ENCODE results near the gene CNTNAP5. TPM values are rescaled to one million over a fixed set of nuclear protein-coding genes. Genes with fewer than 3 reads are reported as not detected.

The CNTNAP5 gene
- total and polyA plus RNA-seq, 5 donors, result not detected

GRCh38 chr2:124063596-124063995, 38.5 kb downstream of the CNTNAP5 start:
- DNase-seq (no peak), ATAC-seq (no peak)
- intact Hi-C loops (cut with DNase I), result no loop called here
- Histone ChIP-seq H3K27me3 (ENCODE audit: control insufficient read depth, insufficient read depth) (no peaks in the 10 kb centered on the region), H3K27ac (ENCODE audit: low read length) (no peak overlapping the region), H3K4me3 (ENCODE audit: low read length) (no peak overlapping the region), H3K9me3 (ENCODE audit: control insufficient read depth, low read length) (peaks cover 2% of the 10 kb centered on the region), H3K4me1 (ENCODE audit: control insufficient read depth, insufficient read depth, low read length) (no peaks in the 10 kb centered on the region)
- 82% methylated on average over 2 of the region's 2 CpGs for WGBS

- ATAC-seq (no peak), DNase-seq (no peak)
- no peak overlapping the region for H3K27ac ChIP-seq (ENCODE audit: low read length)
- H3K4me3 ChIP-seq (ENCODE audit: low read length), result no peak overlapping the region
- 45% methylated on average over 4 of the region's 4 CpGs for WGBS
- no peaks in the 10 kb centered on the region for H3K4me1 ChIP-seq (ENCODE audit: control insufficient read depth, insufficient read depth, low read length)
- intact Hi-C loops (cut with DNase I), result no loop called here
- peaks cover 2% of the 10 kb centered on the region for H3K9me3 ChIP-seq (ENCODE audit: control insufficient read depth, low read length)
- H3K27me3 ChIP-seq (ENCODE audit: control insufficient read depth, insufficient read depth), result no peaks in the 10 kb centered on the region
These were observed 40.5 kb downstream of the CNTNAP5 start for GRCh38 chr2:124065636-124066035.

- DNase-seq, result no peak
- Histone ChIP-seq H3K9me3 (ENCODE audit: control insufficient read depth, low read length) (peaks cover 2% of the 10 kb centered on the region), H3K27me3 (ENCODE audit: control insufficient read depth, insufficient read depth) (no peaks in the 10 kb centered on the region), H3K27ac (ENCODE audit: low read length) (no peak overlapping the region), H3K4me3 (ENCODE audit: low read length) (no peak overlapping the region), H3K4me1 (ENCODE audit: control insufficient read depth, insufficient read depth, low read length) (no peaks in the 10 kb centered on the region)
- no peak for ATAC-seq
- intact Hi-C loops (cut with DNase I), result no loop called here
These were observed 41.7 kb downstream of the CNTNAP5 start for GRCh38 chr2:124066776-124067175.

- no peaks in the 10 kb centered on the region for H3K9me3 ChIP-seq (ENCODE audit: control insufficient read depth, low read length)
- H3K4me3 ChIP-seq (ENCODE audit: low read length), result no peak overlapping the region
- no peak overlapping the region for H3K27ac ChIP-seq (ENCODE audit: low read length)
- H3K27me3 ChIP-seq (ENCODE audit: control insufficient read depth, insufficient read depth), result no peaks in the 10 kb centered on the region
- 62% methylated on average over 2 of the region's 2 CpGs for WGBS
- intact Hi-C loops (cut with DNase I), result no loop called here
- DNase-seq (no peak), ATAC-seq (no peak)
- H3K4me1 ChIP-seq (ENCODE audit: control insufficient read depth, insufficient read depth, low read length), result no peaks in the 10 kb centered on the region
These were observed 54.0 kb downstream of the CNTNAP5 start for GRCh38 chr2:124079045-124079444.

GRCh38 chr2:124080281-124081153, 55.4 kb downstream of the CNTNAP5 start:
- Histone ChIP-seq H3K4me1 (ENCODE audit: control insufficient read depth, insufficient read depth, low read length) (no peaks in the 10 kb centered on the region), H3K27ac (ENCODE audit: low read length) (no peak overlapping the region), H3K4me3 (ENCODE audit: low read length) (no peak overlapping the region), H3K9me3 (ENCODE audit: control insufficient read depth, low read length) (no peaks in the 10 kb centered on the region), H3K27me3 (ENCODE audit: control insufficient read depth, insufficient read depth) (no peaks in the 10 kb centered on the region)
- ATAC-seq (no peak), DNase-seq (no peak)
- intact Hi-C loops (cut with DNase I), result no loop called here
- WGBS, result 71% methylated on average over 6 of the region's 6 CpGs

GRCh38 chr2:124081154-124081716, 56.1 kb downstream of the CNTNAP5 start:
- no peak overlapping the region for H3K4me3 ChIP-seq (ENCODE audit: low read length)
- intact Hi-C loops (cut with DNase I), result no loop called here
- 50% methylated on average over 1 of the region's 1 CpG for WGBS
- no peaks in the 10 kb centered on the region for H3K27me3 ChIP-seq (ENCODE audit: control insufficient read depth, insufficient read depth)
- DNase-seq, result no peak
- no peaks in the 10 kb centered on the region for H3K9me3 ChIP-seq (ENCODE audit: control insufficient read depth, low read length)
- no peak for ATAC-seq
- H3K27ac ChIP-seq (ENCODE audit: low read length), result no peak overlapping the region
- no peaks in the 10 kb centered on the region for H3K4me1 ChIP-seq (ENCODE audit: control insufficient read depth, insufficient read depth, low read length)

GRCh38 chr2:124088616-124089015, 63.5 kb downstream of the CNTNAP5 start:
- H3K4me1 ChIP-seq (ENCODE audit: control insufficient read depth, insufficient read depth, low read length), result no peaks in the 10 kb centered on the region
- ATAC-seq (no peak), DNase-seq (no peak)
- intact Hi-C loops (cut with DNase I), result no loop called here
- no peaks in the 10 kb centered on the region for H3K9me3 ChIP-seq (ENCODE audit: control insufficient read depth, low read length)
- 43% methylated on average over 2 of the region's 2 CpGs for WGBS
- H3K27me3 ChIP-seq (ENCODE audit: control insufficient read depth, insufficient read depth), result no peaks in the 10 kb centered on the region
- no peak overlapping the region for H3K27ac ChIP-seq (ENCODE audit: low read length)
- no peak overlapping the region for H3K4me3 ChIP-seq (ENCODE audit: low read length)

- no peaks in the 10 kb centered on the region for H3K27me3 ChIP-seq (ENCODE audit: control insufficient read depth, insufficient read depth)
- no peak for ATAC-seq
- WGBS, result 59% methylated on average over 5 of the region's 5 CpGs
These were observed 66.6 kb downstream of the CNTNAP5 start for GRCh38 chr2:124091721-124092120.

GRCh38 chr2:124092651-124093050, 67.6 kb downstream of the CNTNAP5 start:
- Histone ChIP-seq H3K9me3 (ENCODE audit: control insufficient read depth, low read length) (no peaks in the 10 kb centered on the region), H3K27ac (ENCODE audit: low read length) (no peak overlapping the region), H3K4me3 (ENCODE audit: low read length) (no peak overlapping the region), H3K4me1 (ENCODE audit: control insufficient read depth, insufficient read depth, low read length) (no peaks in the 10 kb centered on the region), H3K27me3 (ENCODE audit: control insufficient read depth, insufficient read depth) (no peaks in the 10 kb centered on the region)
- intact Hi-C loops (cut with DNase I), result no loop called here
- WGBS, result 68% methylated on average over 2 of the region's 2 CpGs
- ATAC-seq (no peak), DNase-seq (no peak)

More at GRCh38 chr2:124091721-124092120, 66.6 kb downstream of the CNTNAP5 start:
- intact Hi-C loops (cut with DNase I), result no loop called here
- no peak for DNase-seq
- no peaks in the 10 kb centered on the region for H3K4me1 ChIP-seq (ENCODE audit: control insufficient read depth, insufficient read depth, low read length)
- no peak overlapping the region for H3K4me3 ChIP-seq (ENCODE audit: low read length)
- H3K27ac ChIP-seq (ENCODE audit: low read length), result no peak overlapping the region
- no peaks in the 10 kb centered on the region for H3K9me3 ChIP-seq (ENCODE audit: control insufficient read depth, low read length)

GRCh38 chr2:124104914-124105313, 79.8 kb downstream of the CNTNAP5 start:
- no peaks in the 10 kb centered on the region for H3K4me1 ChIP-seq (ENCODE audit: control insufficient read depth, insufficient read depth, low read length)
- no peak for ATAC-seq
- intact Hi-C loops (cut with DNase I), result no loop called here
- WGBS, result 83% methylated on average over 1 of the region's 1 CpG
- DNase-seq, result no peak
- no peaks in the 10 kb centered on the region for H3K9me3 ChIP-seq (ENCODE audit: control insufficient read depth, low read length)
- H3K27me3 ChIP-seq (ENCODE audit: control insufficient read depth, insufficient read depth), result no peaks in the 10 kb centered on the region
- no peak overlapping the region for H3K4me3 ChIP-seq (ENCODE audit: low read length)
- H3K27ac ChIP-seq (ENCODE audit: low read length), result no peak overlapping the region

- DNase-seq, result no peak
- Histone ChIP-seq H3K9me3 (ENCODE audit: control insufficient read depth, low read length) (no peaks in the 10 kb centered on the region), H3K4me1 (ENCODE audit: control insufficient read depth, insufficient read depth, low read length) (no peaks in the 10 kb centered on the region), H3K4me3 (ENCODE audit: low read length) (no peak overlapping the region), H3K27me3 (ENCODE audit: control insufficient read depth, insufficient read depth) (no peaks in the 10 kb centered on the region), H3K27ac (ENCODE audit: low read length) (no peak overlapping the region)
- intact Hi-C loops (cut with DNase I), result no loop called here
- no peak for ATAC-seq
These were observed 87.1 kb downstream of the CNTNAP5 start for GRCh38 chr2:124112206-124112605.

All from right cardiac atrium (tissue), 5 donors.